GM18870 (cell line): ENCODE data around the gene GPR119.
"Not testable (repeated sequence)": the region's sequence is repeated elsewhere in the genome, so short reads cannot be mapped to it uniquely, and the experiment has no call there.

Source experiments
- ATAC-seq: cut with Tn5 transposase; IDR thresholded peaks from one replicate; pipeline ENCODE4 v1.9.1; 2021; ENCODE audit warnings: moderate library complexity; ENCODE audit not compliant: unreplicated experiment

Gene GPR119

GRCh38 chrX:130339408-130340222, 45.9 kb downstream of the GPR119 start, which contains the start of gene SLC25A14:
SLC25A14 (plus strand) TSS chrX:130339919; CDS start chrX:130340279, 360 bp downstream.
- ATAC-seq: peak; percentile 93

GRCh38 chrX:130338869-130339268, 46.6 kb downstream of the GPR119 start:
- not testable (repeated sequence) for ATAC-seq

- ATAC-seq: no peak
These were observed 48.9 kb downstream of the GPR119 start for GRCh38 chrX:130336531-130336930.
